Cardiac fibroblast (primary cell): ENCODE results near the gene RTL9.
"Not testable (repeated sequence)": the region's sequence is repeated elsewhere in the genome, so short reads cannot be mapped to it uniquely, and the experiment has no call there.

Experiments
- DNase-seq, 2 donors: peaks; one replicate each; pipeline versions ENCODE4 v3.0.0 to v3.0.0-alpha.2; 2010; ENCODE audit warnings: low read depth in 2 of 2
- H3K4me3 ChIP-seq, 2 donors: replicated peaks in 1 of 2; 1 replicate in 1 of 2; 2 replicates in 1 of 2; pipeline ENCODE4 v1.5.1; 2011; ENCODE audit warnings: low read depth in 2 of 2, low read length in 2 of 2, mild to moderate bottlenecking in 2 of 2, moderate library complexity in 1 of 2
- TF ChIP-seq, protein P1 (sequence below): IDR thresholded peaks from one replicate; pipeline ENCODE4 v1.5.1; 2011; ENCODE audit warnings: low read depth, mild to moderate bottlenecking, low read length, inconsistent platforms

Gene RTL9

DNA sequence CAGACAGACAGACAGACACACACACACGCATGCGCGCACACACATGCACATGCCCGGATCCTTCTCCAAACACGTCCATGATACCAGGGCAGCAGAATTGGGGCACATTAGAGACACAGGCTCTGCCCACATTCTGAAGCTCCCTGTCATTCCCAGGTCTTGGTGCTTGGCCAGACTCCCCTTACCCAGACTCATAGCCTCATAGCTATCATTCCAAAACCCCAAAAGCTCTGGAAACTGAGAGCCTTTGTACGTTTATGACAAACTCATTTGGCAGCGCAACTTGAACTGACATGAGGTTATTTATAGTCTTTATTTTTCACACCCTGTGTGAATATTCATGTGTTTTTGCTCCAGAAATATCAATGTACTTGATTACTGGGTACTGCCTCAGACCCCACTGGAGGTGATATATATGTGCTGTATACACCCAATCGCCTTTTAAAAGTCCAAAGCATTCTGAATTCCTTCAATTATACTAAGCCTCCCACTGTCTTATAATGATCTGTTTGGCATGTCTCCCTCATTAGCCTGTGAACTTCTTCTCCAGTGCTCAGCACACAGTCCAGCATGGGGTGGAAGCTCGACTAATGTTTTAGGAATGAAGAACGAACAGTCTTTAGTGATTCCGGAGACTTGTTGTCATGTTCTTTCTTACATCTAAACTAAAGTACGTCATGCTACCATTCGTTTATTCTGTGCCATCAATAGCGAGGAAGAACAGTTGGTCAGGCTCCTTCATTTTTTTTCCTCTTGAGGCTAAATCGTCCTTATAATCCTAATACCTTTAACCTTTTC lies 45.0 kb downstream of the RTL9 start:
- TF ChIP-seq, protein P1, sequence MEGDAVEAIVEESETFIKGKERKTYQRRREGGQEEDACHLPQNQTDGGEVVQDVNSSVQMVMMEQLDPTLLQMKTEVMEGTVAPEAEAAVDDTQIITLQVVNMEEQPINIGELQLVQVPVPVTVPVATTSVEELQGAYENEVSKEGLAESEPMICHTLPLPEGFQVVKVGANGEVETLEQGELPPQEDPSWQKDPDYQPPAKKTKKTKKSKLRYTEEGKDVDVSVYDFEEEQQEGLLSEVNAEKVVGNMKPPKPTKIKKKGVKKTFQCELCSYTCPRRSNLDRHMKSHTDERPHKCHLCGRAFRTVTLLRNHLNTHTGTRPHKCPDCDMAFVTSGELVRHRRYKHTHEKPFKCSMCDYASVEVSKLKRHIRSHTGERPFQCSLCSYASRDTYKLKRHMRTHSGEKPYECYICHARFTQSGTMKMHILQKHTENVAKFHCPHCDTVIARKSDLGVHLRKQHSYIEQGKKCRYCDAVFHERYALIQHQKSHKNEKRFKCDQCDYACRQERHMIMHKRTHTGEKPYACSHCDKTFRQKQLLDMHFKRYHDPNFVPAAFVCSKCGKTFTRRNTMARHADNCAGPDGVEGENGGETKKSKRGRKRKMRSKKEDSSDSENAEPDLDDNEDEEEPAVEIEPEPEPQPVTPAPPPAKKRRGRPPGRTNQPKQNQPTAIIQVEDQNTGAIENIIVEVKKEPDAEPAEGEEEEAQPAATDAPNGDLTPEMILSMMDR, result no peak
- DNase-seq, result peak; percentile 42 to 69
- no peak overlapping the region for H3K4me3 ChIP-seq

DNA sequence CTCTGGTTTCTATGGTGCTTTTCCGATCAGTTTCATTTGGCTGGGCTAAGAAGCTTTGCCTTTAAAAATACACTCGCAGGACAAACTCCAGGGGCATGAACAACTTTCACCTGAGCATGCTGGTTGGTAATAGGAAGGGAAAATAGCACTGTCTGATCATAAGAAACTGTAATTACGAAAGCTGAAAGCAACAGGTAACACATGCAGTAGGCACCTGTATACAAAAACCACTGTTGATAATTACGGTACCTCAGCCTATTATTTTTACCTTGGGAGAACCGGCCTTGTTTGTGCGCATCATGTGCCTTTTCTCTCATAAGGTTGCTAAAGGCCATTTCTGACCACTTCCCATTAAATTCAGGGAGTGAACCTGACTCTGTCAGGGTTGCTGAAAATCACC lies 45.7 kb downstream of the RTL9 start:
- no peak for DNase-seq
- no peak overlapping the region for H3K4me3 ChIP-seq
- TF ChIP-seq, protein P1, result no peak

- not testable (repeated sequence) for H3K4me3 ChIP-seq, DNase-seq
Measured at GRCh38 chrX:110406250-110406649, 47.6 kb downstream of the RTL9 start.

- no peak for DNase-seq
- H3K4me3 ChIP-seq, result no peak overlapping the region
- TF ChIP-seq, protein P1, result no peak
Measured at GRCh38 chrX:110406822-110407221, 48.2 kb downstream of the RTL9 start.

DNA sequence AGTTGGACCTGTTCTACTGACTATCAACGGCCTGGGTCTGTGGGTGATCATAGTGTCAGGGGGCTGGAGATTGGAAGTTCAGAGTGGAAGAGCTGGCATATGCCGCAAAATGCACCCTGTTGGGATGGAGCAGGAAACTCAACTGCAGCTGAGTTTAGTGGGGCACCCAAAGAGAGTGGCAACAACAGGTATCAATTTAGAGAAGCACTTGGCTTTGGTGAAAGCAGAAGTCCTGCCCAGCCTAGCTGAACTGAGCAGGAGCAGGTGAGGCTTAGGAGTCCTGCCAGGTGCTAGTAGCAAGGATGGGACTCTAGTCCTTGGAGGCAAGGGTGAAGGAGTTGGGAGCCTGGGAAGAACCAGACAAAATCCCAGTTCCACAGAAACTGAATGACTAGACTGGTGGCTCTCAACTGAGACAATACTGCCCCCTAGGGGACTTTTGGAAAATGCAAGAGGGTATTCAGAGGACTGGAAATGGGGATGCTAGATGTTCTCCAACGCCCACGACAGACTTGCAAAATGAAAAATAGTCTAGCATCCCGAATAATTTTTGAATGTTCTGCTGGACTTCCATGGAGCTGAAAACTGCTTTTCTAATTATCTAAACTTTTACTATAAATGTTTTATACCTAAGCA lies 49.4 kb downstream of the RTL9 start:
- TF ChIP-seq, protein P1, result peak; percentile 60
- peak; percentile 76 to 77 for DNase-seq

More for the DNA sequence above, 49.4 kb downstream of the RTL9 start:
- no peak overlapping the region for H3K4me3 ChIP-seq
